SK-N-SH (cell line): ENCODE results near the gene KIF25. TPM values are rescaled to one million over a fixed set of nuclear protein-coding genes. Genes with fewer than 3 reads are reported as not detected.

Experiments used
- CTCF ChIA-PET: fragments of 300-600, 350-600 bp; formaldehyde crosslinking; extraction: SDS; loops from one replicate; lab custom pipeline; 2021; lab: Yijun Ruan, JAX
- POLR2A ChIA-PET: fragments of 350-600 bp; sonication (Branson Sonifier 250); formaldehyde crosslinking; extraction: SDS; loops from one replicate; lab custom pipeline; 2020; ENCODE audit warnings: antibody characterized with exemption, inconsistent platforms; lab: Yijun Ruan, JAX
- DNase-seq: peaks from one replicate; pipeline ENCODE4 v3.0.0; 2012
- H2AFZ ChIP-seq: fragments of 200-600 bp; sonication (generic); 2 replicates; pipeline ENCODE4 v1.8.1; 2016; ENCODE audit warnings: antibody characterized with exemption, mild to moderate bottlenecking, low read depth
- H3F3A ChIP-seq: fragments of 200-600 bp; sonication (generic); replicated peaks from 2 replicates; pipeline ENCODE3; 2016; ENCODE audit warnings: antibody characterized with exemption, mild to moderate bottlenecking; ENCODE audit not compliant: insufficient read depth
- H3K27ac ChIP-seq, 2 experiments: fragments of 200-500 bp in 1 of 2; fragments of 200-600 bp in 1 of 2; sonication (Bioruptor generic) in 1 of 2; sonication (generic), shearing (Covaris generic) in 1 of 2; 2 replicates each; pipeline versions ENCODE4 v1.5.1 to v1.6.1; 2014 to 2016; ENCODE audit warnings: low read depth in 2 of 2, inconsistent platforms in 1 of 2, low read length in 1 of 2, mild to moderate bottlenecking in 1 of 2, mixed read lengths in 1 of 2
- H3K27me3 ChIP-seq: fragments of 200-600 bp; sonication (generic), shearing (Covaris generic); 2 replicates; pipeline ENCODE4 v1.6.1; 2016; ENCODE audit warnings: mixed run types; ENCODE audit not compliant: insufficient read depth
- H3K36me3 ChIP-seq, 2 experiments: fragments of 200-500 bp in 1 of 2; fragments of 200-600 bp in 1 of 2; sonication (Bioruptor generic) in 1 of 2; sonication (generic) in 1 of 2; replicated peaks in 1 of 2; 2 replicates each; pipeline versions ENCODE3 to v1.5.1; 2014 to 2016; ENCODE audit warnings: low read length in 1 of 2, mild to moderate bottlenecking in 1 of 2; ENCODE audit not compliant: insufficient read depth in 2 of 2, control insufficient read depth in 1 of 2
- H3K4me1 ChIP-seq, 2 experiments: fragments of 200-500 bp in 1 of 2; fragments of 200-600 bp in 1 of 2; sonication (Bioruptor generic) in 1 of 2; sonication (generic), shearing (Covaris generic) in 1 of 2; 2 replicates each; pipeline versions ENCODE4 v1.5.1 to v1.6.1; 2014 to 2016; ENCODE audit warnings: low read depth in 1 of 2, low read length in 1 of 2, mixed run types in 1 of 2; ENCODE audit not compliant: insufficient read depth in 2 of 2, control insufficient read depth in 1 of 2
- H3K4me2 ChIP-seq: fragments of 200-600 bp; sonication (generic), shearing (Covaris generic); 2 replicates; pipeline ENCODE4 v1.6.1; 2017; ENCODE audit warnings: mixed run types
- H3K4me3 ChIP-seq, 2 experiments: fragments of 200-500 bp in 1 of 2; fragments of 200-600 bp in 1 of 2; sonication (Bioruptor generic) in 1 of 2; sonication (generic), shearing (Covaris generic) in 1 of 2; 2 replicates each; pipeline versions ENCODE4 v1.5.1 to v1.8.1; 2014 to 2016; ENCODE audit warnings: low read depth in 2 of 2, inconsistent platforms in 1 of 2, low read length in 1 of 2, mild to moderate bottlenecking in 1 of 2, mixed read lengths in 1 of 2, moderate library complexity in 1 of 2
- H3K79me2 ChIP-seq: fragments of 200-600 bp; sonication (generic); 2 replicates; pipeline ENCODE4 v1.8.1; 2017; ENCODE audit warnings: mild to moderate bottlenecking; ENCODE audit not compliant: insufficient read depth
- H3K9ac ChIP-seq: fragments of 200-600 bp; sonication (generic); 2 replicates; pipeline ENCODE4 v1.6.1; 2017; ENCODE audit warnings: mixed run types
- H3K9me2 ChIP-seq: fragments of 200-600 bp; sonication (generic); 2 replicates; pipeline ENCODE4 v1.6.1; 2017; ENCODE audit warnings: mixed run types
- H3K9me3 ChIP-seq: fragments of 200-600 bp; sonication (generic); 2 replicates; pipeline ENCODE4 v1.6.1; 2017; ENCODE audit warnings: mixed run types, mild to moderate bottlenecking, moderate library complexity
- H4K20me1 ChIP-seq: fragments of 200-600 bp; sonication (generic); 2 replicates; pipeline ENCODE4 v1.6.1; 2017; ENCODE audit warnings: mild to moderate bottlenecking, mixed run types; ENCODE audit not compliant: insufficient read depth
- CHD2 ChIP-seq: fragments of 150-350 bp; IDR thresholded peaks from 2 replicates; pipeline ENCODE4 v1.6.1; 2018; ENCODE audit warnings: low read length; ENCODE audit not compliant: partially characterized antibody
- ELF1 ChIP-seq: IDR thresholded peaks from 2 replicates; pipeline ENCODE4 v1.4.0; 2012
- FOSL2 ChIP-seq: IDR thresholded peaks from 2 replicates; pipeline ENCODE4 v1.4.0; 2012; ENCODE audit warnings: low read depth, mild to moderate bottlenecking, moderate library complexity, borderline replicate concordance
- FOXJ3 ChIP-seq: sonication (generic); formaldehyde crosslinking; IDR thresholded peaks from 2 replicates; pipeline ENCODE4 v1.5.1; 2020; ENCODE audit warnings: mild to moderate bottlenecking, missing genetic modification reagents
- FOXM1 ChIP-seq: IDR thresholded peaks from 2 replicates; pipeline ENCODE4 v1.4.0; 2012; ENCODE audit warnings: low read depth, mild to moderate bottlenecking
- GABPA ChIP-seq: IDR thresholded peaks from 2 replicates; pipeline ENCODE4 v1.4.0; 2012; ENCODE audit warnings: low read depth, mild to moderate bottlenecking
- MEF2A ChIP-seq: IDR thresholded peaks from 2 replicates; pipeline ENCODE4 v1.4.0; 2012; ENCODE audit warnings: low read depth, borderline replicate concordance
- MXI1 ChIP-seq: IDR thresholded peaks from 2 replicates; pipeline ENCODE4 v1.6.1; 2012; ENCODE audit warnings: mild to moderate bottlenecking, low read depth, low read length, improper control_type of control experiment
- POLR2AphosphoS5 ChIP-seq: IDR thresholded peaks from 2 replicates; pipeline ENCODE4 v1.6.1; 2012; ENCODE audit warnings: low read depth, low read length
- RCOR1 ChIP-seq: fragments of 150-350 bp; IDR thresholded peaks from 2 replicates; pipeline ENCODE4 v1.6.1; 2017; ENCODE audit warnings: antibody characterized with exemption, low read length
- REST ChIP-seq: IDR thresholded peaks from 2 replicates; pipeline ENCODE4 v1.6.1; 2012; ENCODE audit warnings: mild to moderate bottlenecking, low read depth, low read length, moderate library complexity
- TEAD4 ChIP-seq: IDR thresholded peaks from 2 replicates; pipeline ENCODE4 v1.4.0; 2012; ENCODE audit warnings: mild to moderate bottlenecking, borderline replicate concordance; ENCODE audit not compliant: insufficient read depth
- USF1 ChIP-seq: IDR thresholded peaks from 2 replicates; pipeline ENCODE4 v1.4.0; 2012; ENCODE audit warnings: low read depth, borderline replicate concordance
- YY1 ChIP-seq: IDR thresholded peaks from 2 replicates; pipeline ENCODE4 v1.4.0; 2012; ENCODE audit warnings: low read depth, mild to moderate bottlenecking
- WGBS: methylation state at CpG from one replicate; pipeline ENCODE4 v1.1.6; 2017; ENCODE audit warnings: low lambda C conversion rate; 5-methylcytosine and 5-hydroxymethylcytosine counted together
- polyA plus RNA-seq, 3 experiments: library from polyadenylated mRNA; depleted of rRNA; stranded (reverse); fragments of >200 nt; gene quantifications; 2 replicates each; pipeline ENCODE4 v1.2.3, GENCODE V29; 2012

KIF25 gene
- polyA plus RNA-seq, 1 of the 3 experiments (the other 2 are of a cell fraction) = not detected

- no peaks in the 10 kb centered on the region for H3K79me2 ChIP-seq
- DNase-seq = no peak
- peaks cover 0 to 4% of the 10 kb centered on the region in 2 experiments; a peak in 1 of 4 replicates for H3K4me1 ChIP-seq
- no peaks in the 10 kb centered on the region for H3K36me3 ChIP-seq
- no peak overlapping the region for H3K27ac ChIP-seq
- H3K4me2 ChIP-seq = no peak overlapping the region
- no peak overlapping the region for H2AFZ ChIP-seq
- 64% methylated on average over 9 of the region's 11 CpGs for WGBS
- H3K9ac ChIP-seq = no peak overlapping the region
- no peaks in the 10 kb centered on the region for H3K9me2 ChIP-seq
- no peak overlapping the region for H3K4me3 ChIP-seq
- no peak for TF ChIP-seq RCOR1
- no peak for TF ChIP-seq FOXM1
- no peak for TF ChIP-seq POLR2AphosphoS5
- no peak for TF ChIP-seq USF1
- no peak for TF ChIP-seq MXI1
- TF ChIP-seq FOSL2 = no peak
- no peak for TF ChIP-seq YY1
- TF ChIP-seq CHD2 = no peak
- H3F3A ChIP-seq = no peaks in the 10 kb centered on the region
- CTCF ChIA-PET = no interaction called here
- POLR2A ChIA-PET = no interaction called here
- no peaks in the 10 kb centered on the region for H3K27me3 ChIP-seq
- no peaks in the 10 kb centered on the region for H3K9me3 ChIP-seq
- no peaks in the 10 kb centered on the region for H4K20me1 ChIP-seq
These were observed 13.2 kb upstream of the KIF25 start for GRCh38 chr6:167984144-167984719.

GRCh38 chr6:167984876-167985604 is 12.4 kb upstream of the KIF25 start:
- Histone ChIP-seq H3K9me3 (no peaks in the 10 kb centered on the region), H3K9ac (no peak overlapping the region), H3K36me3 (no peaks in the 10 kb centered on the region), H2AFZ (no peak overlapping the region), H3K9me2 (no peaks in the 10 kb centered on the region), H3K4me2 (no peak overlapping the region), H3F3A (no peaks in the 10 kb centered on the region), H3K27me3 (no peaks in the 10 kb centered on the region), H3K79me2 (no peaks in the 10 kb centered on the region), H3K4me1 (no peaks in the 10 kb centered on the region), H4K20me1 (no peaks in the 10 kb centered on the region), H3K4me3 (no peak overlapping the region), H3K27ac (no peak overlapping the region)
- DNase-seq = no peak
- CTCF ChIA-PET = no interaction called here
- WGBS = 59% methylated on average over 7 of the region's 13 CpGs
- TF ChIP-seq REST (no peak), FOXJ3 (no peak), MEF2A (no peak), GABPA (no peak), ELF1 (no peak), TEAD4 (no peak), FOSL2 (no peak)
- POLR2A ChIA-PET = no interaction called here
